Effector memory CD4-positive, alpha-beta T cell (primary cell): ENCODE data around the gene BIRC5.

Experiments used
- DNase-seq, 3 donors: peaks; one replicate each; pipeline ENCODE4 v3.0.0-alpha.2; 2020
- H3K27ac ChIP-seq: 2 replicates; pipeline ENCODE4 v1.7.0; 2013; ENCODE audit warnings: mild to moderate bottlenecking, low read length, moderate library complexity; ENCODE audit not compliant: insufficient read depth, poor library complexity, severe bottlenecking
- H3K27me3 ChIP-seq: replicated peaks from 2 replicates; pipeline ENCODE4 v1.7.0; 2013; ENCODE audit warnings: mild to moderate bottlenecking, low read length; ENCODE audit not compliant: insufficient read depth, control insufficient read depth, poor library complexity, severe bottlenecking
- H3K36me3 ChIP-seq: 2 replicates; pipeline ENCODE4 v1.7.0; 2013; ENCODE audit warnings: mild to moderate bottlenecking, low read length, moderate library complexity; ENCODE audit not compliant: control insufficient read depth, insufficient read depth
- H3K4me1 ChIP-seq: 2 replicates; pipeline ENCODE4 v1.7.0; 2013; ENCODE audit warnings: low read length, mild to moderate bottlenecking; ENCODE audit not compliant: control insufficient read depth, insufficient read depth, poor library complexity, severe bottlenecking
- H3K4me3 ChIP-seq: 2 replicates; pipeline ENCODE4 v1.7.0; 2013; ENCODE audit warnings: low read length, low read depth, mild to moderate bottlenecking; ENCODE audit not compliant: insufficient read depth, poor library complexity, severe bottlenecking
- H3K9me3 ChIP-seq: 2 replicates; pipeline ENCODE4 v1.7.0; 2013; ENCODE audit warnings: mild to moderate bottlenecking, low read length, moderate library complexity; ENCODE audit not compliant: control insufficient read depth

Gene BIRC5

GRCh38 chr17:78273813-78274212 lies 59.8 kb downstream of the BIRC5 start:
- H3K36me3 ChIP-seq = no peaks in the 10 kb centered on the region
- no peak overlapping the region for H3K4me3 ChIP-seq
- no peaks in the 10 kb centered on the region for H3K27me3 ChIP-seq
- DNase-seq = no peak
- H3K27ac ChIP-seq = no peak overlapping the region
- no peaks in the 10 kb centered on the region for H3K9me3 ChIP-seq
- peaks cover 9% of the 10 kb centered on the region for H3K4me1 ChIP-seq
